H9 (cell line): ENCODE data around the gene SCP2. TPM values are rescaled to one million over a fixed set of nuclear protein-coding genes. Genes with fewer than 3 reads are reported as not detected.

Source experiments
- DNase-seq: peaks from one replicate; pipeline ENCODE4 v3.0.0-alpha.2; 2017
- H2AFZ ChIP-seq: one replicate; pipeline ENCODE4 v1.6.1; 2013; ENCODE audit warnings: mild to moderate bottlenecking, low read length, control low read depth, moderate library complexity
- H2AK5ac ChIP-seq: 2 replicates; pipeline ENCODE4 v1.6.1; 2013; ENCODE audit warnings: low read length, control low read depth, mixed read lengths; ENCODE audit not compliant: insufficient read length
- H2BK120ac ChIP-seq: one replicate; pipeline ENCODE4 v1.6.1; 2013; ENCODE audit warnings: low read depth, mild to moderate bottlenecking, low read length, control low read depth, inconsistent platforms; ENCODE audit not compliant: poor library complexity, severe bottlenecking
- H2BK12ac ChIP-seq: 2 replicates; pipeline ENCODE4 v1.6.1; 2013; ENCODE audit warnings: low read length, control low read depth, mixed read lengths, low read depth; ENCODE audit not compliant: insufficient read length
- H2BK15ac ChIP-seq: 2 replicates; pipeline ENCODE4 v1.6.1; 2013; ENCODE audit warnings: low read depth, low read length, control low read depth
- H2BK20ac ChIP-seq: one replicate; pipeline ENCODE4 v1.6.1; 2013; ENCODE audit warnings: low read depth, mild to moderate bottlenecking, low read length, control low read depth, inconsistent platforms; ENCODE audit not compliant: poor library complexity, severe bottlenecking
- H2BK5ac ChIP-seq: 2 replicates; pipeline ENCODE4 v1.6.1; 2013; ENCODE audit warnings: low read length, control low read depth, mixed read lengths; ENCODE audit not compliant: insufficient read length
- H3K14ac ChIP-seq: 2 replicates; pipeline ENCODE4 v1.6.1; 2013; ENCODE audit warnings: low read length, control low read depth; ENCODE audit not compliant: insufficient read depth
- H3K18ac ChIP-seq: 2 replicates; pipeline ENCODE4 v1.6.1; 2013; ENCODE audit warnings: low read depth, mild to moderate bottlenecking, mixed read lengths, low read length, control low read depth; ENCODE audit not compliant: insufficient read length
- H3K23ac ChIP-seq: 2 replicates; pipeline ENCODE4 v1.6.1; 2013; ENCODE audit warnings: low read length, control low read depth, mixed read lengths, low read depth; ENCODE audit not compliant: insufficient read length
- H3K23me2 ChIP-seq: 2 replicates; pipeline ENCODE4 v1.6.1; 2013; ENCODE audit warnings: low read depth, mild to moderate bottlenecking, mixed read lengths, low read length, control low read depth; ENCODE audit not compliant: insufficient read length, poor library complexity, severe bottlenecking
- H3K27ac ChIP-seq: 2 replicates; pipeline ENCODE4 v1.5.1; 2013; ENCODE audit warnings: low read length, control low read depth, mixed read lengths, low read depth; ENCODE audit not compliant: insufficient read length
- H3K27me3 ChIP-seq: 2 replicates; pipeline ENCODE4 v1.6.1; 2013; ENCODE audit warnings: low read length, control low read depth, inconsistent platforms; ENCODE audit not compliant: insufficient read depth
- H3K4ac ChIP-seq: 2 replicates; pipeline ENCODE4 v1.6.1; 2013; ENCODE audit warnings: low read depth, mild to moderate bottlenecking, control low read depth, inconsistent platforms, low read length, moderate library complexity
- H3K4me1 ChIP-seq: 2 replicates; pipeline ENCODE4 v1.6.1; 2013; ENCODE audit warnings: low read length, control low read depth, inconsistent platforms; ENCODE audit not compliant: insufficient read depth
- H3K4me2 ChIP-seq: 2 replicates; pipeline ENCODE4 v1.6.1; 2013; ENCODE audit warnings: low read length, control low read depth, mixed read lengths; ENCODE audit not compliant: insufficient read length, insufficient read depth
- H3K56ac ChIP-seq: 2 replicates; pipeline ENCODE4 v1.6.1; 2013; ENCODE audit warnings: low read depth, mild to moderate bottlenecking, mixed read lengths, low read length, control low read depth; ENCODE audit not compliant: insufficient read length
- H3K79me1 ChIP-seq: 2 replicates; pipeline ENCODE4 v1.6.1; 2013; ENCODE audit warnings: low read depth, mild to moderate bottlenecking, moderate library complexity, low read length, control low read depth, inconsistent platforms; ENCODE audit not compliant: insufficient read depth, poor library complexity, severe bottlenecking
- H3K79me2 ChIP-seq: 2 replicates; pipeline ENCODE4 v1.6.1; 2013; ENCODE audit warnings: low read length, control low read depth, inconsistent platforms; ENCODE audit not compliant: insufficient read depth
- H3K9ac ChIP-seq: 2 replicates; pipeline ENCODE4 v1.6.1; 2013; ENCODE audit warnings: low read length, control low read depth, mixed read lengths; ENCODE audit not compliant: insufficient read length; ENCODE audit errors: extremely low read depth
- H3K9me3 ChIP-seq: one replicate; pipeline ENCODE4 v1.6.1; 2013; ENCODE audit warnings: low read depth, low read length, inconsistent platforms; ENCODE audit not compliant: control insufficient read depth
- H3T11ph ChIP-seq: one replicate; pipeline ENCODE4 v1.6.1; 2013; ENCODE audit warnings: mild to moderate bottlenecking, low read length, control low read depth, inconsistent platforms
- H4K20me1 ChIP-seq: one replicate; pipeline ENCODE4 v1.6.1; 2013; ENCODE audit not compliant: control insufficient read depth, insufficient read length, insufficient read depth
- H4K5ac ChIP-seq: 2 replicates; pipeline ENCODE4 v1.6.1; 2013; ENCODE audit warnings: low read depth, mild to moderate bottlenecking, mixed read lengths, low read length, control low read depth; ENCODE audit not compliant: insufficient read length
- H4K8ac ChIP-seq: replicated peaks from 2 replicates; pipeline ENCODE4 v1.6.1; 2013; ENCODE audit warnings: low read length, control low read depth, mixed read lengths, low read depth; ENCODE audit not compliant: insufficient read length
- H4K91ac ChIP-seq: 2 replicates; pipeline ENCODE4 v1.6.1; 2013; ENCODE audit warnings: low read depth, mild to moderate bottlenecking, moderate library complexity, mixed read lengths, low read length, control low read depth; ENCODE audit not compliant: insufficient read length
- H3K27ac Mint-ChIP-seq, 3 experiments: 2 replicates in 2 of 3; 3 replicates in 1 of 3; pipeline ENCODE4 v1.8.0; 2020 to 2021; ENCODE audit warnings: mixed read lengths in 3 of 3, mild to moderate bottlenecking in 1 of 3, moderate library complexity in 1 of 3
- H3K27me3 Mint-ChIP-seq: 2 replicates; pipeline ENCODE4 v1.8.0; 2021; ENCODE audit warnings: low read depth, mild to moderate bottlenecking, moderate library complexity, mixed read lengths
- H3K36me3 Mint-ChIP-seq, 3 experiments: 2 replicates in 2 of 3; 3 replicates in 1 of 3; pipeline ENCODE4 v1.8.0; 2020 to 2021; ENCODE audit warnings: low read depth in 3 of 3, mixed read lengths in 3 of 3; ENCODE audit not compliant: insufficient read depth in 1 of 3
- H3K4me1 Mint-ChIP-seq, 2 experiments: 2 replicates each; pipeline ENCODE4 v1.8.0; 2020; ENCODE audit warnings: mixed read lengths in 2 of 2
- H3K4me3 Mint-ChIP-seq, 2 experiments: 2 replicates in 1 of 2; 3 replicates in 1 of 2; pipeline ENCODE4 v1.8.0; 2020 to 2021; ENCODE audit warnings: mild to moderate bottlenecking in 2 of 2, mixed read lengths in 2 of 2, moderate library complexity in 1 of 2
- H3K9me3 Mint-ChIP-seq, 2 experiments: 2 replicates in 1 of 2; 3 replicates in 1 of 2; pipeline ENCODE4 v1.8.0; 2020; ENCODE audit warnings: mild to moderate bottlenecking in 2 of 2, mixed read lengths in 2 of 2, moderate library complexity in 1 of 2
- WGBS: extraction: QIAGEN DNeasy Blood & Tissue Kit; methylation state at CpG from one replicate; pipeline ENCODE4 v1.1.7; 2013; ENCODE audit warnings: missing lambda C conversion rate, low lambda C conversion rate, mixed read lengths; ENCODE audit not compliant: insufficient read length; ENCODE audit errors: extremely low coverage; 5-methylcytosine and 5-hydroxymethylcytosine counted together
- total RNA-seq: library from RNA; stranded (reverse); gene quantifications from 2 replicates; pipeline ENCODE4 v1.2.1, GENCODE V29; 2021
- TF ChIP-seq, protein P1 (sequence below): fragments of 200-600 bp; sonication (generic); conservative IDR thresholded peaks from 3 replicates; pipeline ENCODE4 v1.8.0; 2021; ENCODE audit warnings: antibody characterized with exemption, mild to moderate bottlenecking

Gene SCP2
- total RNA-seq, 1 experiment from 2014 or later: 48.8 TPM

DNA sequence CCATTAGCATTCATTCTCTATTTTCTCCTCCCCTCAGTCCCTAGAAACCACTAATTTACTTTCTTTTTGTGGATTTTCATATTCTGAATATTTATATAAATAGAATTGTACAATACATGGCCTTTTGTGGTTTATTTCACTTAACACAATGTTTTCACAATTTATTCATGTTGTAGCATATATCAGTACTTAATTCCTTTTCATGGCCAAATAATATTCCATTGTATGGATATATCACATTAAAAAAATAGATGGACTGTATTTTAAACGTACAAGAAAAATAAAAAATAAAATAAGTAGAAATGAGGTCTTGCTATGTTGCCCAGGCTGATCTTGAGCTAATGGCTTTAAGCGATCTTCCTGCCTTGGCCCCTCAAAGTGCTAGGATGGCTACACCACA is 25.0 kb downstream of the SCP2 start:
- Histone ChIP-seq H3K27me3 (no peaks in the 10 kb centered on the region), H4K20me1 (no peaks in the 10 kb centered on the region), H3T11ph (no peak overlapping the region), H3K79me1 (no peaks in the 10 kb centered on the region), H4K91ac (no peak overlapping the region), H2BK120ac (no peak overlapping the region), H2AFZ (no peak overlapping the region), H3K9ac (no peak overlapping the region), H3K18ac (no peak overlapping the region), H4K5ac (no peak overlapping the region), H3K23me2 (no peaks in the 10 kb centered on the region), H2BK20ac (no peak overlapping the region), H3K56ac (no peak overlapping the region), H3K4me2 (no peak overlapping the region), H3K9me3 (no peaks in the 10 kb centered on the region), H3K23ac (no peak overlapping the region), H3K4ac (no peak overlapping the region), H2BK12ac (no peak overlapping the region), H3K4me1 (no peaks in the 10 kb centered on the region), H2BK5ac (no peak overlapping the region), H4K8ac (no peak overlapping the region), H3K14ac (no peak overlapping the region), H3K27ac (no peak overlapping the region), H2AK5ac (no peak overlapping the region), H2BK15ac (no peak overlapping the region), H3K79me2 (no peaks in the 10 kb centered on the region)
- no peak overlapping the region for H3K4me3 Mint-ChIP-seq
- H3K36me3 Mint-ChIP-seq: no peaks in the 10 kb centered on the region
- H3K27ac Mint-ChIP-seq: no peak overlapping the region
- no CpG with 5 or more reads among the region's 2 CpGs for WGBS
- no peaks in the 10 kb centered on the region for H3K4me1 Mint-ChIP-seq
- DNase-seq: no peak
- TF ChIP-seq, protein P1, sequence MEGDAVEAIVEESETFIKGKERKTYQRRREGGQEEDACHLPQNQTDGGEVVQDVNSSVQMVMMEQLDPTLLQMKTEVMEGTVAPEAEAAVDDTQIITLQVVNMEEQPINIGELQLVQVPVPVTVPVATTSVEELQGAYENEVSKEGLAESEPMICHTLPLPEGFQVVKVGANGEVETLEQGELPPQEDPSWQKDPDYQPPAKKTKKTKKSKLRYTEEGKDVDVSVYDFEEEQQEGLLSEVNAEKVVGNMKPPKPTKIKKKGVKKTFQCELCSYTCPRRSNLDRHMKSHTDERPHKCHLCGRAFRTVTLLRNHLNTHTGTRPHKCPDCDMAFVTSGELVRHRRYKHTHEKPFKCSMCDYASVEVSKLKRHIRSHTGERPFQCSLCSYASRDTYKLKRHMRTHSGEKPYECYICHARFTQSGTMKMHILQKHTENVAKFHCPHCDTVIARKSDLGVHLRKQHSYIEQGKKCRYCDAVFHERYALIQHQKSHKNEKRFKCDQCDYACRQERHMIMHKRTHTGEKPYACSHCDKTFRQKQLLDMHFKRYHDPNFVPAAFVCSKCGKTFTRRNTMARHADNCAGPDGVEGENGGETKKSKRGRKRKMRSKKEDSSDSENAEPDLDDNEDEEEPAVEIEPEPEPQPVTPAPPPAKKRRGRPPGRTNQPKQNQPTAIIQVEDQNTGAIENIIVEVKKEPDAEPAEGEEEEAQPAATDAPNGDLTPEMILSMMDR: no peak
- no peaks in the 10 kb centered on the region for H3K27me3 Mint-ChIP-seq
- no peaks in the 10 kb centered on the region; a peak in 1 of 5 replicates for H3K9me3 Mint-ChIP-seq
